ENCODE data around the gene DCDC2C. TPM values are rescaled to one million over a fixed set of nuclear protein-coding genes. Genes with fewer than 3 reads are reported as not detected.

Gene DCDC2C
- total and polyA plus RNA-seq, 2 donors, result 0.21 to 0.38 TPM

DNA sequence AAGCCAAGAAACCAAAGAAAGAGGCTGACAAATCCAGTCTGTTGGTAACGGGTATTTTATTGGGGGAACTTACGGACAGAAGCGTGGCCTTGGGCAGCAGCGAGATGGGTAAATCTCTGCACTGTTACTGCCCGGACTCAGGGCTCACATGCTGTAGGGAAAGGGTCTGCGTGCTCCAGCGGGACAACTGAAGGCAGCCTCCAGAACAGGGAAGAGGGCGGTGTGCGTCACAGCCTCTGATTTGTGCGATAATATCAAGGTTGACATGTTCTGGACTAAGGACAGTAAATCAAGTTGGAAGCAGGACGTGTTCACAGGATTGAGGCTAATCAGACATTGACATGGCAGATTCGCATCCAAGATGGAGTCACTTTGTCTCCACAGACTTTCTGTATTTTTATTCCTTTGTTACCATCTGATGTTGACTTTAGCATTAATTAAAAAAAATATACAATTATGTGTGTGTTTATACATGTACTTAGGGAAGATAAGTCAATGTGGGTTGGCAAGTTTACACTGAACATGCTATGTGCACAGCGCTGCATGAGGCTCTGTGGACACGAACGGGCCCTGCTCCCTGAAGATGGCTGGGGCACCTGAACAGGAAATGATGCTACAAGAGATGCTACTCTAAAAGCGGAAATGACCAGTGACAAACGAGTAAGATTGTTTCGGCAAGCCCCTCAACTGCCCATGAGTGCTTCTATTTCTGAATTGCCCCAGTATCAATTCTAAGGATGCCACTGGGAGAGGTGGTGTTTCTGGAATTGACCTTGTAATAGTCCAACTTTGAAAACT, 22.6 kb upstream of the DCDC2C start:
- no peaks in the 10 kb centered on the region for H3K36me3 ChIP-seq (ENCODE audit: control insufficient read depth in 2 of 2, insufficient read depth in 2 of 2, low read length in 1 of 2)
- no peaks in the 10 kb centered on the region for H3K4me1 ChIP-seq (ENCODE audit: control insufficient read depth in 2 of 2, insufficient read depth in 2 of 2, low read length in 2 of 2)
- 94% methylated on average over 18 of the region's 18 CpGs for WGBS

DNA sequence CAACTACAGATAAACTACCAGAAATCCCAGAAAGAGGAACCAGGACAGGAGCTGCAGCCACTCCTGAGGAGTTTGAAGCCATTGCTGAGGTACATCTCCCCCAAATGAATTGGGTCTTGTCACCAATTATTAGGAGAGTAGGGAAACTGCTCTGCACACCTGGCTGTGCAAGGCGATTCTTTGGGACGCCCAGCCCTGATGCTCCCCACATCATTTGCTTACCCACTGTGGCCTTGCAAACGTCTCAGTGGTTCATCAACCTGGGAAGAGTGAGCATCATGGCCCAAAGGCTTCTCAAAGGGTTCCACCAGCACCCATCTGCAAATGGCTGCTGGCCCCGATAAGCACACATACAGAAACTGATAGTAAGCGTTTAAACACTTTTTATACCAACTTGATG, 21.8 kb upstream of the DCDC2C start:
- no peaks in the 10 kb centered on the region for H3K27me3 ChIP-seq (ENCODE audit: control insufficient read depth in 2 of 2, insufficient read depth in 1 of 2, low read length in 1 of 2)
- H3K36me3 ChIP-seq (ENCODE audit: control insufficient read depth in 2 of 2, insufficient read depth in 2 of 2, low read length in 1 of 2), result no peaks in the 10 kb centered on the region
- H3K4me3 ChIP-seq (ENCODE audit: low read length in 2 of 2), result no peak overlapping the region
- DNase-seq (ENCODE audit: low read depth in 6 of 9, low spot score in 9 of 9), result no peak
- no peak overlapping the region for H3K27ac ChIP-seq (ENCODE audit: low read depth in 1 of 2, low read length in 1 of 2)
- WGBS, result 93% methylated on average over 5 of the region's 5 CpGs
- H3K9me3 ChIP-seq (ENCODE audit: control insufficient read depth in 2 of 2, insufficient read depth in 1 of 2, low read length in 1 of 2), result no peaks in the 10 kb centered on the region
- H3K4me1 ChIP-seq (ENCODE audit: control insufficient read depth in 2 of 2, insufficient read depth in 2 of 2, low read length in 2 of 2), result no peaks in the 10 kb centered on the region

More for the DNA sequence above, 22.6 kb upstream of the DCDC2C start:
- Histone ChIP-seq H3K9me3 (ENCODE audit: control insufficient read depth in 2 of 2, insufficient read depth in 1 of 2, low read length in 1 of 2) (no peaks in the 10 kb centered on the region), H3K27ac (ENCODE audit: low read depth in 1 of 2, low read length in 1 of 2) (no peak overlapping the region), H3K4me3 (ENCODE audit: low read length in 2 of 2) (no peak overlapping the region), H3K27me3 (ENCODE audit: control insufficient read depth in 2 of 2, insufficient read depth in 1 of 2, low read length in 1 of 2) (no peaks in the 10 kb centered on the region)
- no peak for DNase-seq (ENCODE audit: low read depth in 6 of 9, low spot score in 9 of 9)

GRCh38 chr2:3682811-3683210, 20.6 kb upstream of the DCDC2C start:
- Histone ChIP-seq H3K4me3 (ENCODE audit: low read length in 2 of 2) (no peak overlapping the region), H3K27me3 (ENCODE audit: control insufficient read depth in 2 of 2, insufficient read depth in 1 of 2, low read length in 1 of 2) (no peaks in the 10 kb centered on the region), H3K27ac (ENCODE audit: low read depth in 1 of 2, low read length in 1 of 2) (no peak overlapping the region), H3K9me3 (ENCODE audit: control insufficient read depth in 2 of 2, insufficient read depth in 1 of 2, low read length in 1 of 2) (no peaks in the 10 kb centered on the region), H3K4me1 (ENCODE audit: control insufficient read depth in 2 of 2, insufficient read depth in 2 of 2, low read length in 2 of 2) (no peaks in the 10 kb centered on the region), H3K36me3 (ENCODE audit: control insufficient read depth in 2 of 2, insufficient read depth in 2 of 2, low read length in 1 of 2) (no peaks in the 10 kb centered on the region)
- DNase-seq (ENCODE audit: low read depth in 6 of 9, low spot score in 9 of 9), result no peak
- WGBS, result 75% methylated on average over 6 of the region's 6 CpGs

DNA sequence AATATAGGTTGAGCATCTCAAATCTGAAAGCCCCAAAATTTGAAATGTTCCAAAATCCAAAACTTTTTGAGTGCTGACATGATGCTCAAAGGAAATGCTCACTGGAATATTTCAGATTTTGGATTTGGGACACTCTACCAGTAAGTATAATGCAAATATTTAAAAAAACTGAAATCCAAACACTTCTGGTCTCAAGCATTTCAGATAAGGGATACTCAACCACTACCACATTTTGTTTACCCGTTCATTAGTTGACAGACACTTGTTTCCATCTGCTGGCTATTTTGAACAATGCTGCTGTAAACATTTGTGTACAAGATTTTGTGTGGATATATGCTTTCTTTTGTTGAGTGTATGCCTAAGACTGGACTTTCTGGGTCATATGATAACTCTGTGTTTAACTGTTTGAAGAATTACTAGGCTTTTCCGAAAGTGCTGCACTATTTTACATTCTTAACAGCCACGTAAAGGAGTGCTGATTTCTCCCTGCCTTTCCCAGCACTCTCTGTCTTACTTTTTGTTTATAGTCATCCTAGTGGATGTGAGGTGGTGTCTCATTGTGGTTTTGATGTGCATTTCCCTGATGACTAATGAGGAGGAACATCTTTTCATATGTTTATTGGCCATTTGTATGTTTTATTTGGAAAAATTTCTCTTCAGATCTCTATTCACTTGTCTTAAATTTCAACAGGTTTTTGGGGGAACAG, 19.5 kb upstream of the DCDC2C start:
- Histone ChIP-seq H3K27ac (ENCODE audit: low read depth in 1 of 2, low read length in 1 of 2) (no peak overlapping the region), H3K36me3 (ENCODE audit: control insufficient read depth in 2 of 2, insufficient read depth in 2 of 2, low read length in 1 of 2) (no peaks in the 10 kb centered on the region), H3K9me3 (ENCODE audit: control insufficient read depth in 2 of 2, insufficient read depth in 1 of 2, low read length in 1 of 2) (no peaks in the 10 kb centered on the region), H3K4me3 (ENCODE audit: low read length in 2 of 2) (no peak overlapping the region), H3K4me1 (ENCODE audit: control insufficient read depth in 2 of 2, insufficient read depth in 2 of 2, low read length in 2 of 2) (no peaks in the 10 kb centered on the region), H3K27me3 (ENCODE audit: control insufficient read depth in 2 of 2, insufficient read depth in 1 of 2, low read length in 1 of 2) (no peaks in the 10 kb centered on the region)
- 76% methylated on average over 3 of the region's 3 CpGs for WGBS
- no peak for DNase-seq (ENCODE audit: low read depth in 6 of 9, low spot score in 9 of 9)

DNA sequence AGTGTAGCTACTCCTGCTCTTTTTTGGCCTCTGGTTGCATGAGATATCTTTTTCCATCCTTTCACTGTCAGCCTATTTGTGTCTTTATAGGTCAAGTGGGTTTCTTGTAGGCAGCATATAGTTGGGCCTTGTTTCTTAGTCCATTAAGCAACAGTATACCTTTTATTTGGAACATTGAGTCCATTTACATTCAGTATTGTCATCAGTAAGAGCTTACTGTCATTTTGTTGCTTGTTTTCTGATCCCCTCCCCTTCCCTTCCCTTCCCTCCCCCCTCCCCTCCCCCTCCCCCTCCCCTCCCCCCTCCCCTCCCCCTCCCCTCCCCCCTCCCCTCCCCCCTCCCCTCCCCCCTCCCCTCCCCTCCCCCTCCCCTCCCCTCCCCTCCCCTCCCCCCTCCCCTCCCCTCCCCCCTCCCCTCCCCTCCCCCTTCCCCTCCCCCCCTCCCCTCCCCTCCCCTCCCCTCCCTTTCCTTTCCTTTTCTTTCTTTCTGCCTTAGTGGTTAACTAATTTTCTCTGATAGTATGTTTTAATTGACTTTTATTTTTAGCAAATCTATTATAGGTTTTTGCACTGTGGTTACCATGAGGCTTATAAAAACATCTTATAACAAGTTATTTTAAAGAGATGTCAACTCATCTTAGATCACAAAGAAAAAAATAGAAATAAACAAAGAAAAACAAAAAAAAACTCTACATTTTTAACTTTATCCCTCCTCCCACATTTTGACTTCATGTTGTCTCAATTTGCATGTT, 13.2 kb upstream of the DCDC2C start:
- no peaks in the 10 kb centered on the region for H3K9me3 ChIP-seq (ENCODE audit: control insufficient read depth in 2 of 2, insufficient read depth in 1 of 2, low read length in 1 of 2)
- no peaks in the 10 kb centered on the region for H3K27me3 ChIP-seq (ENCODE audit: control insufficient read depth in 2 of 2, insufficient read depth in 1 of 2, low read length in 1 of 2)
- H3K4me1 ChIP-seq (ENCODE audit: control insufficient read depth in 2 of 2, insufficient read depth in 2 of 2, low read length in 2 of 2), result no peaks in the 10 kb centered on the region
- no peaks in the 10 kb centered on the region for H3K36me3 ChIP-seq (ENCODE audit: control insufficient read depth in 2 of 2, insufficient read depth in 2 of 2, low read length in 1 of 2)
- no peak overlapping the region for H3K4me3 ChIP-seq (ENCODE audit: low read length in 2 of 2)
- no peak for DNase-seq (ENCODE audit: low read depth in 6 of 9, low spot score in 9 of 9)
- H3K27ac ChIP-seq (ENCODE audit: low read depth in 1 of 2, low read length in 1 of 2), result no peak overlapping the region

GRCh38 chr2:3692375-3692774, 11.0 kb upstream of the DCDC2C start:
- no peak for DNase-seq (ENCODE audit: low read depth in 6 of 9, low spot score in 9 of 9)
- H3K36me3 ChIP-seq (ENCODE audit: control insufficient read depth in 2 of 2, insufficient read depth in 2 of 2, low read length in 1 of 2), result no peaks in the 10 kb centered on the region
- no peaks in the 10 kb centered on the region for H3K4me1 ChIP-seq (ENCODE audit: control insufficient read depth in 2 of 2, insufficient read depth in 2 of 2, low read length in 2 of 2)
- no peaks in the 10 kb centered on the region for H3K9me3 ChIP-seq (ENCODE audit: control insufficient read depth in 2 of 2, insufficient read depth in 1 of 2, low read length in 1 of 2)
- H3K4me3 ChIP-seq (ENCODE audit: low read length in 2 of 2), result no peak overlapping the region
- no peak overlapping the region for H3K27ac ChIP-seq (ENCODE audit: low read depth in 1 of 2, low read length in 1 of 2)
- H3K27me3 ChIP-seq (ENCODE audit: control insufficient read depth in 2 of 2, insufficient read depth in 1 of 2, low read length in 1 of 2), result no peaks in the 10 kb centered on the region

- no peaks in the 10 kb centered on the region for H3K4me1 ChIP-seq (ENCODE audit: control insufficient read depth in 2 of 2, insufficient read depth in 2 of 2, low read length in 2 of 2)
- DNase-seq (ENCODE audit: low read depth in 6 of 9, low spot score in 9 of 9), result no peak
- no peaks in the 10 kb centered on the region for H3K27me3 ChIP-seq (ENCODE audit: control insufficient read depth in 2 of 2, insufficient read depth in 1 of 2, low read length in 1 of 2)
- WGBS, result 95% methylated on average over 3 of the region's 3 CpGs
- H3K9me3 ChIP-seq (ENCODE audit: control insufficient read depth in 2 of 2, insufficient read depth in 1 of 2, low read length in 1 of 2), result no peaks in the 10 kb centered on the region
- H3K4me3 ChIP-seq (ENCODE audit: low read length in 2 of 2), result no peak overlapping the region
- H3K36me3 ChIP-seq (ENCODE audit: control insufficient read depth in 2 of 2, insufficient read depth in 2 of 2, low read length in 1 of 2), result no peaks in the 10 kb centered on the region
- no peak overlapping the region for H3K27ac ChIP-seq (ENCODE audit: low read depth in 1 of 2, low read length in 1 of 2)
These were observed 6.8 kb upstream of the DCDC2C start for GRCh38 chr2:3696545-3696944.

DNA sequence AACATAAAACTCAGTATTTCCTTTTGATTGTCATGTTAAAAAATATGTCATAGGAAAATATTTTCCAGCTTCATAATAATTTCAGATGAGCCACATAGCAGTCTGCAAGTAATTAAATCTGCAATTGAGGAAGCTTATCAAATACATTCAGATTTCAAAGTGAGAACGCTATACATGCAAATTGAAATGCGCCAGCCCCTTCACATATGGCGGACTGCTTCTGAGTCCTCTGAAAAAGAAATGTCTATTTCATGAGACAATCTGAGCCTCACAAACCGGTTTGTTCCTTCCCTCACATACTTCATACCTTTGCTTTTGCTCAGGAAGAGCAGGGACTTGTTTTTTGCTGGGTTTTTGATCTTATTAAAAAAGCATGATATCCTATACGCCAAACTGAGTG, 2.3 kb upstream of the DCDC2C start:
- peaks cover 0 to 6% of the 10 kb centered on the region in 2 donors for H3K9me3 ChIP-seq (ENCODE audit: control insufficient read depth in 2 of 2, insufficient read depth in 1 of 2, low read length in 1 of 2)
- peak overlapping the region in 1 of 2 donors; percentile 62 for H3K27ac ChIP-seq (ENCODE audit: low read depth in 1 of 2, low read length in 1 of 2)
- no peak for DNase-seq (ENCODE audit: low read depth in 6 of 9, low spot score in 9 of 9)
- WGBS, result 86% methylated on average over 5 of the region's 5 CpGs
- no peaks in the 10 kb centered on the region for H3K4me1 ChIP-seq (ENCODE audit: control insufficient read depth in 2 of 2, insufficient read depth in 2 of 2, low read length in 2 of 2)
- H3K36me3 ChIP-seq (ENCODE audit: control insufficient read depth in 2 of 2, insufficient read depth in 2 of 2, low read length in 1 of 2), result no peaks in the 10 kb centered on the region
- no peak overlapping the region for H3K4me3 ChIP-seq (ENCODE audit: low read length in 2 of 2)
- peaks cover 18 to 31% of the 10 kb centered on the region in 2 donors for H3K27me3 ChIP-seq (ENCODE audit: control insufficient read depth in 2 of 2, insufficient read depth in 1 of 2, low read length in 1 of 2)

GRCh38 chr2:3703757-3704355, 481 bp downstream of the DCDC2C start:
- Histone ChIP-seq H3K27ac (ENCODE audit: low read depth in 1 of 2, low read length in 1 of 2) (no peak overlapping the region), H3K27me3 (ENCODE audit: control insufficient read depth in 2 of 2, insufficient read depth in 1 of 2, low read length in 1 of 2) (peaks cover 18 to 39% of the 10 kb centered on the region in 2 donors), H3K9me3 (ENCODE audit: control insufficient read depth in 2 of 2, insufficient read depth in 1 of 2, low read length in 1 of 2) (peaks cover 0 to 6% of the 10 kb centered on the region in 2 donors), H3K36me3 (ENCODE audit: control insufficient read depth in 2 of 2, insufficient read depth in 2 of 2, low read length in 1 of 2) (no peaks in the 10 kb centered on the region), H3K4me3 (ENCODE audit: low read length in 2 of 2) (no peak overlapping the region), H3K4me1 (ENCODE audit: control insufficient read depth in 2 of 2, insufficient read depth in 2 of 2, low read length in 2 of 2) (no peaks in the 10 kb centered on the region)
- 39% methylated on average over 73 of the region's 73 CpGs for WGBS
- DNase-seq (ENCODE audit: low read depth in 6 of 9, low spot score in 9 of 9), result no peak

All from thymus (tissue), 11 donors.